Liver (tissue), 3 donors: Measurements from ENCODE around the gene FRRS1.
A peak's percentile ranks its signal among the peaks of the same experiment; 100 is the strongest.

Source experiments
- ATF3 ChIP-seq: IDR thresholded peaks from 2 replicates; pipeline ENCODE4 v1.6.1; 2016; ENCODE audit warnings: antibody characterized with exemption
- CTCF ChIP-seq: fragments of 150-350 bp; IDR thresholded peaks from 2 replicates; pipeline ENCODE4 v1.5.1; 2017; ENCODE audit warnings: improper control_type of control experiment, low read depth, low read length; ENCODE audit not compliant: missing input control
- FOXA1 ChIP-seq: IDR thresholded peaks from 2 replicates; pipeline ENCODE4 v1.6.1; 2016; ENCODE audit warnings: antibody characterized with exemption
- JUND ChIP-seq, 2 donors: IDR thresholded peaks; 2 replicates each; pipeline ENCODE4 v1.6.1; 2016; ENCODE audit warnings: antibody characterized with exemption in 2 of 2
- REST ChIP-seq: IDR thresholded peaks from 2 replicates; pipeline ENCODE4 v1.6.1; 2016; ENCODE audit warnings: antibody characterized with exemption, mild to moderate bottlenecking
- SP1 ChIP-seq: IDR thresholded peaks from 2 replicates; pipeline ENCODE4 v1.6.1; 2018; ENCODE audit warnings: antibody characterized with exemption, mild to moderate bottlenecking
- ZBTB33 ChIP-seq: IDR thresholded peaks from 2 replicates; pipeline ENCODE4 v1.6.1; 2016; ENCODE audit warnings: antibody characterized with exemption
- donor health status: healthy.
- donor health status: healthy.

GRCh38 chr1:99751877-99752504 lies 14.4 kb downstream of the FRRS1 start:
- TF ChIP-seq REST (peak; percentile 41), ZBTB33 (no peak), CTCF (no peak), SP1 (no peak), ATF3 (no peak), JUND (IDR thresholded peaks at IDR 0.05) (no peak), FOXA1 (no peak)
